Measurements from ENCODE around the gene CDH23.

- no peak for TF ChIP-seq CTCF (IDR thresholded peaks at IDR 0.05)
- no peak for TF ChIP-seq POLR2A (IDR thresholded peaks at IDR 0.05)
These were observed 239.9 kb downstream of the CDH23 start for GRCh38 chr10:71636588-71636987.
